Astrocyte of the cerebellum (primary cell): ENCODE data around the gene ZMIZ1.

ENCODE experiments used
- DNase-seq: peaks from one replicate; pipeline ENCODE4 v3.0.0-alpha.2; 2011; ENCODE audit warnings: low read depth
- H3K4me3 ChIP-seq: 2 replicates; pipeline ENCODE4 v1.5.1; 2011; ENCODE audit warnings: mild to moderate bottlenecking, low read depth, low read length, moderate library complexity
- CTCF ChIP-seq: IDR thresholded peaks from 2 replicates; pipeline ENCODE4 v1.5.1; 2012; ENCODE audit warnings: low read length, low read depth, moderate library complexity, mild to moderate bottlenecking; ENCODE audit errors: missing control alignments
- in situ Hi-C: cut with HindIII; loops from 2 replicates; pipeline ENCODE4 v1.10.0; 2017; ENCODE audit warnings: low sequenced_read_pairs

The ZMIZ1 gene

DNA sequence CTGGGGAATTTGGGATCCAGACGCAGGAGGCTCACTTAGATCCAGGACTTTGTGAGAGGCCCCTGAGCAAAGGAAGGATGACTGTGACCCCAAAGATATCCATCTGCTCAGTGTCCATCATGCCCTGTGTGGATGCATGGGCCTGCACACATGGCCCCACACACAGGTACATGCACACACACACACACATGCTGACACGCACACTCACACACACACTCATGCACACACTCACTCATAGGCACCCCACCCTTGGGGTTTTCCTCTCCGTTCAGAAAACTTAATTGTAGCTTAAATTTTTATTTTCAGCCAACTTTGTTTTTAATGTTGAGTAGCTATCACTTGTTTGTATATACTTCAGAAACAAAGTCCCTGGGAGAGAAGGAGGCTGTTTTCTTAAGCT, 184.9 kb downstream of the ZMIZ1 start:
- no peak overlapping the region for H3K4me3 ChIP-seq
- no peak for DNase-seq
- TF ChIP-seq CTCF = no peak
- in situ Hi-C loops = no loop called here

- in situ Hi-C loops = no loop called here
- no peak for TF ChIP-seq CTCF
- no peak for DNase-seq
- no peak overlapping the region for H3K4me3 ChIP-seq
Measured at GRCh38 chr10:79254333-79255006, 185.7 kb downstream of the ZMIZ1 start.

DNA sequence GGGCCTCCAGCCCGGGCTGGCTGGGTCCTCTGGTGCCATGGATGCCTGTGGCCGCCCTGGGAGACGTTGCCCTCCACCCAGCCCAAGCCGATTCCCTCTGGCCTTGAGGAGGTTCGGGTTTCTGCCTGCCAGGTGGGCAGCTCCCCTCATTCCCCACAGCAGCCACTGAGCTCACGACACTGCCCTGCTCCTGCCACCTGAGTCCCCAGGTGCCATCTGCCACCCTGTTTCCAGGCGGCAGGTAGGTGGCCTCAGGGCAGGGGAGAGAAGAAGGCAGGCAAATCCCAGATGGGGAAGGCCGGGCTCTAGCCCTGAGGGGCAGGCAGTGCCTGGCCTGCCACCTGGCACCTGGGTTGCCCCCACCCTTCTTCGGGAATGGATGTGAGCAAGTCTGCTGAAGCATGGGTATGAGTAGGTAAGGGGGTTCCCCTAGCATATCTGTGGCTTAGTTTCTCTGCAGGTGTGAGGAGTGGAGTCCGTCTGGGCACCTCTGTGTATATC, 186.3 kb downstream of the ZMIZ1 start:
- in situ Hi-C loops = no loop called here
- no peak overlapping the region for H3K4me3 ChIP-seq
- TF ChIP-seq CTCF = no peak
- no peak for DNase-seq

GRCh38 chr10:79256264-79256806, 187.6 kb downstream of the ZMIZ1 start:
- no peak for DNase-seq
- H3K4me3 ChIP-seq = no peak overlapping the region
- in situ Hi-C loops = no loop called here
- no peak for TF ChIP-seq CTCF

DNA sequence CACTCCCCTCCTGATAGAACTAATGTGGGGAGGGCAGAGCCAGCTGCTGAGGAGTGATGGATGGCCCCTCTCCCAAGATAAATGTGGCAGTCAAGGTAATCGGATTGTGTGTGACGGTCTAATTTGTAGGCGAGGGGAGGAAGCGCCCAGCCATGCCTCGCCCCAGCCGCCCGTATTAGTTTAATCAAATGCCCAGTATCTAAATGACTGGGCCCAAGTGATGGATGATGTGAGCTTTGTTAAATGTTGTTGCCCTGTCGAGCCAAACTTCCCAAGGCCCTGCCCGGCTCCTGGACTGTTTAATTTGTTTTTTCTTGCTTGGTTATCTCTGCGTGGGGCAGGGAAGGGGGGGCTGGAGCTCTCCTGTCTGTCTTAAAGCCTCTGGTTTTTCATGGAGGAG, 190.1 kb downstream of the ZMIZ1 start:
- H3K4me3 ChIP-seq = no peak overlapping the region
- in situ Hi-C loops = no loop called here
- no peak for TF ChIP-seq CTCF
- DNase-seq = no peak

- H3K4me3 ChIP-seq = no peak overlapping the region
- DNase-seq = no peak
- no peak for TF ChIP-seq CTCF
- in situ Hi-C loops = no loop called here
Measured at GRCh38 chr10:79259834-79260233, 191.1 kb downstream of the ZMIZ1 start.
